HG03045 (cell line): ENCODE measurements around the gene CENPC.
"Not testable (repeated sequence)": the region's sequence is repeated elsewhere in the genome, so short reads cannot be mapped to it uniquely, and the experiment has no call there.

Experiments
- ATAC-seq: cut with Tn5 transposase; IDR thresholded peaks from one replicate; pipeline ENCODE4 v1.9.1; 2021; ENCODE audit warnings: mild to moderate bottlenecking, moderate library complexity; ENCODE audit not compliant: unreplicated experiment

Gene CENPC

DNA sequence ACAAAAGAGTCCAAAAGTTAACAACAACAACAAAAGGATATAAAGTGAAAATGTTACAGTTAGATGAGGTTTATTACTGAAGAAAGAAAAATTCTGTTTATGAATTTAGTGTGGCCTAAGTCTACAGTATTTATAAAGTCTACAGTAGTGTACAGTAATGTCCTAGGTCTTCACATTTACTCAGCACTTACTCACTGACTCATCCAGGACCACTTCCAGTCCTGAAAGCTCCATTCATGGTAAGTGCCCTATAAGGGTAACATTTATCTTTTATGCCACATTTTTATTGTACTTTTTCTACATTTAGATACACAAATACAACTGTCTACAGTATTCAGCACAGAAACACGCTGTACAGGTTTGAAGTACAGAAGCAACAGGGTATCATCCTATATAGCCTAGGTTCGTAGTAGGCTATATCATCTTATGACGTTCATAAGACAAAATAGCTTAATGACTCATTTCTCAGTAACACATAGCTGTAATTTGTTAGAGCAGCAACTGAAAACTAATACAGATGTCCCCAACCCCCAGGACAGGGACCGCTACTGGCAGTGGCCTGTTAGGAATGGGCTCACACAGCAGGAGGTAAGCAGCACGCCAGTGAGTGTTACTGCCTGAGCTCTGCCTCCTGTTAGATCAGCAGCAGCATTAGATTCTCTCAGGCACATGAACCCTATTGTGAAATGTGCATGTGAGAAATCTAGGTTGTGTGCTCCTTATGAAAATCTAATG is 61.3 kb downstream of the CENPC start:
- ATAC-seq, result no peak

DNA sequence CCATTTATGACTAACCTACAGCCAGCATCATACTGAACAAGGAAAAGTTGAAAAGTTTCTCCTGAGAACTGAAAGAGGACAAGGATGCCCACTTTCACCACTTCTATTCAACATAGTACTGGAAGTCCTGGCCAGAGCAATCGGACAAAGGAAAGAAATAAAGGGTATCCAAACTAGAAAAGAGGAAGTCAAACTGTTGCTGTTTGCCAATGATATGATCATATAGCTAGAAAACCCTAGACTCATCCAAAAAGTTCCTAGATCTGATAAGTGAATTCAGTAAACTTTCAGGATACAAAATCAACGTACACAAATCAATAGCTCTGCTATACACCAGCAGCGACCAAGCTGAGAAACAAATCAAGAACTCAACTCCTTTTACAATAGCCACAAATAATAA is 64.5 kb downstream of the CENPC start:
- no peak for ATAC-seq

DNA sequence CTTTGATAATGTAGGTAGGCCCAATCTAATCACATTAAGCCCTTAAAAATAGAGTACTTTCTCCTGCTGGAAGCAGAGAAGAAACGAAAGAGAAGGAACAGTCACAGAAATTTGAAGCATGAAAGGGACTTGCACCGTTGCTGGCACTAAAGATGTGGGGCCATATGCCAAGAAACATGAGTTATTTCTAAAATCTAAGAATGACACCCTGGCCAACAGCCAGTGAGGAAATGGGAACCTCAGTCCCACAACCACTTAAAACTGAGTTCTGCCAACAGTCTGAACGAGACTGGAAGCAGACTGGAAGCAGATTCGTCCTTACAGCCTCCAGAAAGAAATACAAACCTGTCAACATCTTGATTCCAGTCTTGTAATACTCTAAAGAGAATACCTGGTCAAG is 70.1 kb downstream of the CENPC start:
- ATAC-seq, result no peak

DNA sequence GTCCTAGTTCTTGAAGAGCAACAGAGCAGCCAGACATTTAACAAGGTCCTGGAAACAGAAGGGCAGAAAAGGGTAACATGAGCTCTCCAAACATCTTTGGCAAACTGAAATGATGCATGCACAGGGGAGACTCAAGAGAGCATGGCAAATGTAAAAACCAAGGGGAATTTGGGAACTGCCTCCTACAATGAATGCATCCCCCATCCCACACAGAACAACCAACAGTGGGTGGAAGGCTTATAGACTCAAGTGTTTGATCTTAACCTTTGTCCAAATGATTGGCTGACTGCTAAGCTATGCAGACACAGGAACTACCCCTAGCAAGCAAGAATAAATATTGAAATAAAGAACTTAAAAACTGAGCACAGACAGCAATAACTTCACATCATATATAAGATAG is 74.4 kb downstream of the CENPC start:
- ATAC-seq, result no peak

DNA sequence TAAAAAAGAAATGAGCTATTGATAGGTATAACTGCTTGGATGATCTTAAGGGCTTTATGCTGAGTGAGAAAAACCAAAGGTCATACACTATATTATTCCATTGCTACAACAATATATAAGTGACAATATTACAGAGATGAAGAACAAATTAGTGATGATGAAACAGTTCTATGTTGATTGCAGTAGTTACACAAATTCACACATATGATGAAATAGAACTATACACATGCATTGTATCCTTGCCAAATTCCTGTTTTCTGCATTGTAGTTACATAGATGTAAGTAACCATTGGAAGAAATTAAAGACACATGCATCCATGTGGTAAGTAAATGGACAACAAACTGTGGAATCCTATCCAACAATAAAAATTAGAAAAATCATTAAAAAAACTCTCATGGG is 76.5 kb downstream of the CENPC start:
- ATAC-seq, result no peak

DNA sequence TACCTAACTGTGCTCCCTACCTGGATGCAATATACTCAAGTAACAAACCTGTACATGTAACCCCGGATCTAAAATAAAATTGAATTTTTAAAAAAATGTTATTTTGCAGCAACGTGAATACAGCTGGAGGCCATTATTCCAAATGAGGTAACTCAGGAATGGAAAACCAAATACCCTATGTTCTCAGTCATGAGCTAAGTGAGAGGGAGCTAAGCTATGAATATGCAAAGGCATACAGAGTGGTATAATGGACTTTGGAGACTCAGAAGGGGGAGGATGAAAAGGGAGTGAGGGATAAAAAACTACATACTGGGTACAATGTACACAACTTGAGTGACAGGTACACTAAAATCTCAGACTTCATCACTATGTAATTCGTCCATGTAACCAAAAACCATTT is 78.6 kb downstream of the CENPC start:
- no peak for ATAC-seq

DNA sequence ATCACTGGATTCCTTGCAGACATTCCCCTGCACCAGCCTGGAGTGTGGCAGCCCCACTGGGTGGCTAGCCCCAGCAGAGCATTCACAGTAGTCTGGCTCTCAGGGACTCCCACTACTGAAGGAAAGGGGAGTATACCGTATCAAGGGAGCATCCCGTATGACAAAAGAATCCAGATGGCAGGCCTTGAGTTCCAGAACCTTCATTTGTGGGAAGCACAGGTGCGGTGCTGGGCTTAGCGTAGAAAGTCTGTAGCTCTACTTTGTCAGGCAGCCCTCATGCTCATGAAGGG is 79.6 kb downstream of the CENPC start:
- no peak for ATAC-seq

DNA sequence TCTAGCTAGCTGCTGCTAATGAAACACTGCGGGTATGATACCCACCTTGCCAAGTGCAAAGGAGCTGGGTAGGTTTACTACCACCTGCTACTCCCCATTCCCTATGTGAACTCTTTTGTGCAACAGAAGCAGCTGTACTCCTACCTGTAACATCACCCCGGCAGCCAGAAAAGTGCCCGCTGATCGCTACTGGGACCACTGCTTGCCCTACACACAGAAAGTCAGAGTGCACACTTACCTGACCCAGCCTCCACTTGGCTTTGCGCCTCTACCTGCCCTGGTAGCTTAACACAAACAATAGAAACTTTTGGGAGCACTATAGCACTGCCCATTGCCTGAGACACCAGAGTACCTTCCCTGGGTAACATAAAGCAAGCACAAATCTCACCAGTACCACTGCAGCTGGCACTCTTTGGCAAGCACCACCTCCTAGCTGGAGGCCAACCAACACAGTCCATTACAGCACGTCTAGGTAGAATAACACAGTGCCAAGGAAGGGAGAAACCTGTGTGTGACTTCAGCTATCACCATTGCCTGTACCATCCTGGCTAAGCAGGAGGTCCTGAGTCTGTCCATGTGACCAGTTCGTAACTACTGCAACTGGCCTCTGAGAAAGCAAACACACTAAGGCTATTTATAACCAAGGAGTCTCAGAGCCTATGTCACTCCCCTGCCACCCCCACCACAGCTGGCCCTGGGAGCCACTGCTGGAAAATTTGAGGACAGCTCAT is 80.1 kb downstream of the CENPC start:
- ATAC-seq, result no peak

DNA sequence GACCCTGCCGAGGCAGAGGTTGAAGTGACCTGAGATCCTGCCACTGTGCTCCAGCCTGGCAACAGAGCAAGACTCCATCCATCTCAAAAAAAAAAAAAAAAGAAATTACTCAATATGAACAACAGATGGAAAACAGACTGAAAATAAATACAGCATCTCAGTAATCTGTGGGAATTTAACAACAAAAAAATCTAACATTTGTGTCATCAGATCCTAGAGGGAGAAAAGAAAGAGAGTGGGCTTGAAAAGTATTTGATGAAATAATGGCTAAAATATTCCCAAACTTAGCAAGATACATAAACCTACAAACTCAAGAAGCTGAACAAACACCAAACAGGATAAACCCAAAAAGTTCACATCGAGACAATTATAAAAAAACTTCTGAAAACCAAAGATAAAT is 84.7 kb downstream of the CENPC start:
- no peak for ATAC-seq

DNA sequence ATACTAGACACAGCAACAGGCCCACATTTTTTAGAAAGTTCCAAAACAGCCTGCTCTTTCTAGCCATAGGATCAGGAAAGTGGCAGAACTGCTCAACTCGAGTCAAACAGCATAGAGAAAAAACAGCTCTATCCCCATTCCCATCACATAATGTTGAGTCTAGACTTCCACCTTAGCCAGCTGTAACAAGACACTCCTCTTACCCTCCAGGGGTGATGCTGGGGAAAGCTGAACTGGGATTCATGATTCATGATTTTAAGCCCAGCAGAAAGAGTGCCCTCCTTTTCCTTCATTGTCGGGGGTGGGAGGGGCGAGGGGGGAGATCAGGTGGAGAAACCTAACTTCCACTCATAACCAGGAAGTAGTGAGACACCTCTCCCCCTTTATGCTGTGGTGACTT is 86.1 kb downstream of the CENPC start:
- ATAC-seq, result no peak

DNA sequence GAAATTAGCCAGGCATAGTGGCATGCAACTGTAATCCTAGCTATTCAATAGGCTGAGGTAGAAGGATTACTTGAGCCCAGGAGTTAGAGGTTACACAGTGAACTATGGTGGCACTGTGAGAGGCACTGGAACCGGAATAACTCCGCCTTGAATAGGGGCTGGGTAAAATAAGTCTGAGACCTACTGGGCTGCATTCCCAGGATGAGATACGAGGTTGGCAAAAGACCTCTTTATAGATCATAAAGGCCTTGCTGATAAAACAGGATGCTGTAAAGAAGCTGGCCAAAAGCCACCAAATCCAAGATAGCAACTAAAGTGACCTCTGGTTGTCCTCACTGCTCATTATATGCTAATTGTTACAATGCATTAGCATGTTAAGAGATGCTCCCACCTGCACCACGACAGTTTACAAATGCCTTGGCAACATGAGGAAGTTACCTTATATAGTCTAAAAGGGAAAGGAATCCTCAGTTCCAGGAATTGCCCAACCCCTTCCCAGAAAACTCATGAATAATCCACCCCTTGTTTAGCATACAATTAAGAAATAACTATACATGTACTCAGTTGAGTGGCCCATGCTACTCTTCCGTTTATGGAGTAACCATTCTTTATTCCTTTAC is 88.6 kb downstream of the CENPC start:
- no peak for ATAC-seq

DNA sequence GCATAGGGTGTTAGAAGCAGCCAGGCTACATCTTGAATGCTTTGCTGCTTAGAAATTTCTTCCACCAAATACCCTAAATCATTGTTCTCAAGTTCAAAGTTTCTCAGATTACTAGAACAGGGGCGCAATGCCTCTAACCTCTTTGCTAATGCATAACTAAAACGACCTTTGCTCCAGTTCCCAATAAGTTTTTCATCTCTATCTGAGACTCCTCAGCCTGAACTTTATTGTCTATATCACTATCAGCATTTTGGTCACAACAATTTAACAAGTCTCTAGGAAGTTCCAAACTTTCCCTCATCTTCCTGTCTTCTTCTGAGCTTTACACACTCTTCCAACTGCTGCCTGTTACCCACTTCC is 92.5 kb downstream of the CENPC start:
- not testable (repeated sequence) for ATAC-seq

DNA sequence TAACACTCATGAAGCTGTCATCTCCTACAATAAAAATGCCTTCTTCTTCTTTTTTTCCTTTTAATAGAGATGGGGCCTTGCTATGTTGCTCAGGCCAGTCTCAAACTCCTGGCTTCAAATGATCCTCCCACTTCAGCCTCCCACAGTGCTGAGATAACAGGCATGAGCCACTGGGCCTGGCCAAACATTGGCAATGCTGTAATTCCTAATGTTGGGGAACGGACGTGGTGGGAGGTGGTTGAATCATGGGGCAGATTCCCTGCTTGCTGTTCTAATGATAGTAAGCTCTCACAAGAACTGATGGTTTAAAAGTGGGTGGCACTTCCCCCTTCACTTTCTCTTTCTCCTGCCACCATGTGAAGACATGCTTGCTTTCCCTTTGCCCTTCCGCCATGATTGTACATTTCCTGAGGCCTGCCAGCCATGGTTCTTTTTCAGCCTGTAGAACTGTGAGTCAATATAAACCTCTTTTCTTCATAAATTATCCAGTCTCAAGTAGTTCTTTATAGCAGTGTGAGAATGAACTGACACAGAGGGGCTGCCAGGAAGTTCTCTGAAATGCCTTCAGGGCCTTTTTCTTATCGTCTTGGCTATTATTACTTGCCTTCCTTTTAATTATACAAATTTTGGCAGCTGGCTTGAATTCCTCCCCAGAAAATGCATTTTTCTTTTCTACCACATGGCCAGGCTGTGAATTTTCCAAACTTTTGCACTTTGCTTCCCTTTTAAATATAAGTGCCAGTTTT is 93.0 kb downstream of the CENPC start:
- no peak for ATAC-seq

DNA sequence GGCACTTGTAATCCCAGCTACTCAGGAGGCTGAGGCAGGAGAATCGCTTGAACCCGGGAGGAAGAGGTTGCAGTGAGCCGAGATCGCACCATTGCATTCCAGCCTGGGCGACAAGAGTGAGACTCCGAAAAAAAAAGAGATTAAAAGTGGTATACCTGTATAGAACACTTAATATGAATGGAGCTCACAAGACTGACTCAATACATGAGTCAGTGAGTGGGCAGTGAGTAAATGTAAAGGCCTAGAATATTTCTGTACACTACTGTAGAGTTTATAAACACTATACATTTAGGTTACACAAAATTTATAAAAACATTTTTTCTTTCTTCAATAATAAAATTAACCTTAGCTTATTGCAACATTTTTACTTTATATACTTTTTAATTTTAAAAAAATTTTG is 93.8 kb downstream of the CENPC start:
- ATAC-seq, result no peak

DNA sequence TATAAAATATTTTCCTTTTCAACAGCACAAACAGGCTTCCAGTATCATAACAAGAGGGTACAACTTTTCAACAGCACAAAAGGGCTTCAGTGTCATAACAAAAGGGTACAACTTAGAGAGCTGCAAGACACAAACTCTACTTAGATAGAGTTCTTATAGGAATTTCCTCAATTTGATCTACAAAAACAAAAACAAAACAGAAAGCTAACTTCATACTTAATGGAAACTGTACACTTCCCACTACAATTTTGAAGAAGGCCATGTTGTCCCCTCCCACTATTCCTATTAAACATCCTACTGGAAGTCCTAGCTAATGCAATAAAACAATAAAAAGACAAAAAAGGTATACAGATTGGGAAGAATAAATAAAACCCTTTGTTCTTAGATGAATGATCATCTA is 96.7 kb downstream of the CENPC start:
- no peak for ATAC-seq

DNA sequence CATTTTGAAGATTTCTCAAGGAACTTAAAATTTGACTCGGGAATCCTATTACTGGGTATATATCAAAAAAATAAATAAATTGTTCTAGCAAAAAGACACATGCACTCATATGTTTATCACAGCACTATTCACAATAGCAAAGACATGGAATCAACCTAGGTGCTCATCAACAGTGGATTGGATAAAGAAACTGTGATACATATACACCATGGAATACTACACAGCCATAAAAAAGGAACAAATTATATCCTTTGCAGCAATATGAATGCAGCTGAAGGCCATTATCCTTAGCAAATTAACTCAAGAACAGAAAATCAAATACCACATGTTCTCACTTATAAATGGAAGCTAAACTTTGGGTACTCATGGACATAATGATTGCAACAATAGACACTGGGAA is 97.4 kb downstream of the CENPC start:
- ATAC-seq, result no peak

DNA sequence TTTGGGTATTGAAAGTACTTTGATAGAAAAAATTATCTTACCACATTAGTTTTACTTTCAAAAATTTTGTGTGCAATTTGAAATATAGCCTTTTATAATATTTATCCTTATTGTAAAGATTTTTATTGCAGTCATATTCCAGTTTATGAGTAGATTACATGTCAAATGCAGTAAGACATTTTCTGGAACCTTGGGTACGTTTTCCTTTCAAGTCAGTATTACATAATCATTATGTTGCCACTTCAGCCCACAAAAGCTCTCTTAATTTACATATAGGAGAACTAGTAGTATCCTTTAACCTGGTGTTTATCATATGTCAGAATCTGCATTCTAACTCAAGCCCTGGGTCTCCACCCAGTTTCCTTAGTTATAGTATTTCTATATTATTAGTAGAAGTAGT is 98.5 kb downstream of the CENPC start:
- no peak for ATAC-seq

DNA sequence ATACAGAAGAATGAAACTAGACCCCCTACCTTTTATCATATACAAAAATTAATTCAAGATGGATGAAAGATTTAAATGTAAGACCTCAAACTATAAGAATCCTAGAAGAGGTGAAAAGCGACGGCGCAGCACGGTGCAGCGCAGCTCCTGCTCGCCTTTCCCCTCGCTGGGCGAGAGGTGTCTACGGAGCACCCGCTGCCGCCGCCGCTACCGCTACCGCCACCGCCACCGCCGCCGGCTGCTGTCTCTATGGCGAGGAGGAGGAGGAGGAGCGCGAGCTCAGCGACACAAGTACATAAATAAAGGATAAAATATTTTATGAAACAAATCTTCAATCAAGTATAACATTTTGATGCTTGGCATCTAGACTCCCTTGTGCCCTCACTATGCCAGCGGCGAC is 99.4 kb downstream of the CENPC start:
- not testable (repeated sequence) for ATAC-seq

DNA sequence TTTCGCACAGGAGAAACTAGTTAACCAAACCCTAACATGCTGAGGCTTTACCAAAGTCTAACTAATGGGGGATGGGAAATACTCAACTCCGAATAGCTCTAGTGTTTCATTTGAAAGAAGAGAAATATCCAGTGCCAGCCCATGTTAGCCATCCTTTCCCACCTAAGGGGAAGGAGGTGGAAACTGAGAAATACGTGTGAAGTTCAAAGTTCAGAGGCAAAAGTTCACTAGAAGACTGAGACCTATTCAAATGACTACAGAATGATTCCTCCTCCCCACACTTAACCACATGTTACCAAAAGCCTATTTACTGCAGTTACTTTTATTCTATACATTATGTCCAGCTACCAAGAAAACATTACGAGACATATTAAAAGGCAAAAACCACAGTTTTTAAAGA is 106.3 kb downstream of the CENPC start:
- no peak for ATAC-seq

DNA sequence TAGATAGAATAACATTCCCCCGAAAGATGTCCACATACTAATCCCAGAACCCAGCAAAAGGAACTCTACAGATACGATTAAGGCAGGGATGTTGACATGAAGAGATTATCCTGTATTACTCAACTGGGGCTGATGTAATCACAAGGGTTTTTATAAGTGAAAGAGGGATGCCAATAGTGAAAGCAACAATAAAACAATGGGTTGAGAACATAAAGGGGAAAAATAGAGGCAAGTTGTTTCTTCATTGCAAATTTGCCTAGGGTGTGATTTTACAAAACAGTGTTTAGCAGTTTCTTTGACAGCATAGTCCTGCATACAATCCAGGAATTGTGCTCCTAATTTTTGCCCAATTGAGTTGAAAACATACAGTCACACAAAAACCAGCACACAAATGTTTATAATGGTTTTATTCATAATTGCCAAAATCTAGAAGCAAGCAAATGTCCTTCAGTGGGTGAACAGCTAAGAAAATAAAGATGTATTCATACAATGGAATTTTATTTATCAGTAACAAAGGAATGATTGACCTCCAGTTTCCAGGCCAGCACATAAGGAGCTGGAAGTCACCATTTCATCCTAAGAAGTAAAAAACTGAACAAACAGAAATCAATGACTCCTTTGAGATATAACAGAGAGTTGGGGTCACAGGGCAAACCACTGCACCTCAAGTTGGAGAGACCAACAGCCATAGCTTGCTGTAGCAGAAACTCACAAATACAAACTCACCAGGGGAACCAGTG is 107.2 kb downstream of the CENPC start:
- no peak for ATAC-seq

DNA sequence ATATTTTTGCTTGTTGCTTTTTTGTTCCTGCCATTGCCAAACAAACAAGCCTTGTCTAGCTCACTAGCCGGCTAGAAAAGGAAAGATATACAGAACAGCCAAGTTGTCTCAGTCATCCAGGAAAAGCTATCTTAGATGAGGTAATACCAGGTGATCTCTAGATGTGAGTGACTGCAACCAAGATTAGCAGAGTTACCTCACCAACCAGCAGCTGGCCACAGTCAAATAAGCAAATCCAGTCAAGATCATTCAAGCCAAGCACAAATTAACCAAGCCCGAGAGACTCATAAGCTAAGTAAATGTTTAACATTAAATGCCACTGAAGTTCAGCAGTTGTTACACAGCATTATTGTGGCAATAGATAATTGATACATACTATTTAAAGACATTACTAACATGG is 108.6 kb downstream of the CENPC start:
- ATAC-seq, result peak; percentile 67
